Kidney (tissue), 14 donors: ENCODE data around the gene NDST1. TPM values are rescaled to one million over a fixed set of nuclear protein-coding genes. Genes with fewer than 3 reads are reported as not detected.

Experiments used
- DNase-seq, 5 donors: peaks; one replicate each; pipeline ENCODE4 v3.0.0-alpha.2; 2013 to 2020
- FAIRE-seq: peaks from 2 replicates; lab custom pipeline; 2012; peaks lifted over from hg19 to GRCh38; lab: Jason Lieb, UNC
- H3K27ac ChIP-seq, 2 donors: one replicate each; pipeline ENCODE4 v1.7.0; 2013; ENCODE audit warnings: low read depth in 2 of 2, low read length in 2 of 2, inconsistent platforms in 1 of 2
- H3K27me3 ChIP-seq: one replicate; pipeline ENCODE4 v1.7.1; 2013; ENCODE audit warnings: low read length, inconsistent platforms; ENCODE audit not compliant: control insufficient read depth, insufficient read depth
- H3K36me3 ChIP-seq, 3 donors: one replicate each; pipeline versions ENCODE4 v1.7.0 to v1.7.1; 2013; ENCODE audit warnings: low read length in 3 of 3, control low read depth in 1 of 3, inconsistent platforms in 1 of 3; ENCODE audit not compliant: insufficient read depth in 3 of 3, control insufficient read depth in 2 of 3
- H3K4me1 ChIP-seq, 3 donors: one replicate each; pipeline versions ENCODE4 v1.7.0 to v1.7.1; 2013; ENCODE audit warnings: low read length in 3 of 3, inconsistent platforms in 1 of 3, low read depth in 1 of 3; ENCODE audit not compliant: control insufficient read depth in 2 of 3, insufficient read depth in 2 of 3
- H3K4me3 ChIP-seq, 3 donors: one replicate each; pipeline versions ENCODE4 v1.7.0 to v1.8.1; 2013; ENCODE audit warnings: low read length in 3 of 3, control low read depth in 1 of 3, inconsistent platforms in 1 of 3
- H3K9ac ChIP-seq, 3 donors: one replicate each; pipeline versions ENCODE4 v1.7.0 to v1.7.1; 2013; ENCODE audit warnings: low read length in 3 of 3, control low read depth in 1 of 3, inconsistent platforms in 1 of 3
- H3K9me3 ChIP-seq, 3 donors: one replicate each; pipeline versions ENCODE4 v1.7.0 to v1.7.1; 2013; ENCODE audit warnings: low read length in 3 of 3, control low read depth in 1 of 3, inconsistent platforms in 1 of 3; ENCODE audit not compliant: control insufficient read depth in 2 of 3, insufficient read depth in 1 of 3
- CTCF ChIP-seq: IDR thresholded peaks from 3 replicates; pipeline ENCODE4 v1.5.1; 2012; ENCODE audit warnings: mild to moderate bottlenecking, moderate library complexity, borderline replicate concordance; ENCODE audit not compliant: insufficient read depth; ENCODE audit errors: extremely low read depth
- intact Hi-C: fragments of 100-400 bp; cut with DNase I; formaldehyde crosslinking; loops from one replicate; pipeline ENCODE4 v1.11.1; 2022
- polyA plus RNA-seq: library from polyadenylated mRNA; stranded (reverse); fragments of 350-450 nt; fragmentation: Illumina TruSeq; extraction: RNeasy Lipid Tissue Mini Kit (QIAGEN cat#74804); gene quantifications from one replicate; pipeline ENCODE4 v1.2.3, GENCODE V29; 2014; ENCODE audit warnings: low read depth, low replicate concordance; ENCODE audit not compliant: insufficient read depth
- total RNA-seq: library from RNA; stranded (reverse); fragmentation: NEBNext Ultra II Directional; extraction: Animal tissue kit (Norgen Biotek cat#: 25700); gene quantifications from one replicate; pipeline ENCODE4 v1.2.1, GENCODE V29; 2021
- donor health status: control.
- donor health status: control.
- donor health status: control.
- donor health status: control.
- donor health status: control.
- donor health status: DM: yes; HTN: yes; CAD: no.
- donor health status: Normal renal cell carcinoma (clear cell type).

The NDST1 gene
- total and polyA plus RNA-seq, 2 donors from 2014 or later: 11.7 to 60.7 TPM

GRCh38 chr5:150535611-150536010, 27.7 kb downstream of the NDST1 start:
- Histone ChIP-seq H3K27ac (no peak overlapping the region), H3K9me3 (no peaks in the 10 kb centered on the region), H3K4me3 (no peak overlapping the region), H3K36me3 (peaks cover 4 to 53% (median 36%) of the 10 kb centered on the region in 3 donors), H3K27me3 (no peaks in the 10 kb centered on the region), H3K4me1 (peaks cover 0 to 4% (median 3%) of the 10 kb centered on the region in 3 donors), H3K9ac (no peak overlapping the region)
- no peak for TF ChIP-seq CTCF
- FAIRE-seq (no peak), DNase-seq (peak in 1 of 5 donors; percentile 64)
- intact Hi-C loops: no loop called here

GRCh38 chr5:150538007-150538917, 30.3 kb downstream of the NDST1 start:
- peaks cover 6 to 60% (median 29%) of the 10 kb centered on the region in 3 donors for H3K36me3 ChIP-seq
- intact Hi-C loops: no loop called here
- no peaks in the 10 kb centered on the region for H3K9me3 ChIP-seq
- no peak for TF ChIP-seq CTCF
- no peaks in the 10 kb centered on the region for H3K27me3 ChIP-seq
- H3K4me3 ChIP-seq: no peak overlapping the region
- no peak overlapping the region for H3K9ac ChIP-seq
- H3K27ac ChIP-seq: no peak overlapping the region
- peaks cover 0 to 22% (median 22%) of the 10 kb centered on the region in 3 donors for H3K4me1 ChIP-seq
- peak in 1 of 5 donors; percentile 24 for DNase-seq
- no peak for FAIRE-seq

GRCh38 chr5:150539206-150539605, 31.3 kb downstream of the NDST1 start:
- DNase-seq: no peak

More at GRCh38 chr5:150539206-150539605, 31.3 kb downstream of the NDST1 start:
- Histone ChIP-seq H3K27me3 (no peaks in the 10 kb centered on the region), H3K4me3 (no peak overlapping the region), H3K9ac (no peak overlapping the region), H3K27ac (no peak overlapping the region), H3K4me1 (peaks cover 0 to 26% (median 22%) of the 10 kb centered on the region in 3 donors), H3K36me3 (peaks cover 4 to 58% (median 28%) of the 10 kb centered on the region in 3 donors), H3K9me3 (no peaks in the 10 kb centered on the region)
- no peak for TF ChIP-seq CTCF
- FAIRE-seq: no peak
- intact Hi-C loops: no loop called here
